Ovary (tissue), 9 donors: ENCODE measurements around the gene ZMIZ1. TPM values are rescaled to one million over a fixed set of nuclear protein-coding genes. Genes with fewer than 3 reads are reported as not detected.

Experiments used
- DNase-seq, 5 donors: peaks; one replicate each; pipeline ENCODE4 v3.0.0-alpha.2; 2019 to 2020
- H3K27ac ChIP-seq, 2 donors: fragments of 200-600 bp; one replicate each; pipeline versions ENCODE4 v1.5.1 to v1.8.0; 2019 to 2022
- H3K27me3 ChIP-seq: fragments of 200-600 bp; one replicate; pipeline ENCODE4 v1.8.0; 2022
- H3K36me3 ChIP-seq: fragments of 200-600 bp; sonication (generic); one replicate; pipeline ENCODE4 v1.5.1; 2019
- H3K4me1 ChIP-seq: one replicate; pipeline ENCODE4 v1.8.1; 2013; ENCODE audit warnings: mild to moderate bottlenecking, moderate library complexity; ENCODE audit not compliant: insufficient read depth
- H3K4me3 ChIP-seq: fragments of 200-600 bp; sonication (generic); one replicate; pipeline ENCODE4 v1.5.1; 2017
- H3K9me3 ChIP-seq, 2 donors: fragments of 200-600 bp in 1 of 2; sonication (generic) in 1 of 2; one replicate each; pipeline versions ENCODE4 v1.5.1 to v1.8.1; 2013 to 2019; ENCODE audit warnings: mild to moderate bottlenecking in 1 of 2, moderate library complexity in 1 of 2
- CTCF ChIP-seq, 3 donors: fragments of 450-650 bp in 2 of 3; fragments of 200-600 bp in 1 of 3; IDR thresholded peaks; one replicate each; pipeline versions ENCODE4 v1.5.1 to v1.8.0; 2016 to 2022; ENCODE audit warnings: antibody characterized with exemption in 3 of 3, mild to moderate bottlenecking in 1 of 3
- EP300 ChIP-seq: sonication (generic); formaldehyde crosslinking; IDR thresholded peaks from one replicate; pipeline ENCODE4 v1.6.1; 2017; ENCODE audit warnings: antibody characterized with exemption
- POLR2A ChIP-seq: fragments of 450-650 bp; IDR thresholded peaks from one replicate; pipeline ENCODE4 v1.6.1; 2017; ENCODE audit warnings: antibody characterized with exemption, mild to moderate bottlenecking, moderate library complexity
- WGBS, 3 donors: extraction: QIAGEN DNeasy Blood & Tissue Kit in 1 of 3; methylation state at CpG; one replicate each; pipeline versions ENCODE4 v1.1.5 to v1.1.7; 2013 to 2017; 5-methylcytosine and 5-hydroxymethylcytosine counted together
- intact Hi-C, 4 donors: fragments of 100-400 bp; cut with DNase I; formaldehyde crosslinking; loops; one replicate each; pipeline versions ENCODE4 v1.11.0 to v1.15.1; 2022 to 2023
- polyA plus RNA-seq, 2 donors: library from polyadenylated mRNA; stranded (reverse); fragments of 200-250 nt in 1 of 2; fragments of 350-450 nt in 1 of 2; fragmentation: Illumina TruSeq in 1 of 2; extraction: RNeasy Lipid Tissue Mini Kit (QIAGEN cat#74804) in 1 of 2; gene quantifications; one replicate each; pipeline ENCODE4 v1.2.3, GENCODE V29; 2013 to 2014
- total RNA-seq, 7 donors: library from RNA; depleted of rRNA in 2 of 7; stranded (reverse); fragments of >200 nt in 2 of 7; fragmentation: NEBNext Ultra II Directional in 3 of 7; extraction: Animal tissue kit (Norgen Biotek cat#: 25700) in 3 of 7; gene quantifications; one replicate each; pipeline versions ENCODE4 v1.1.0 to v1.2.4, GENCODE V29; 2016 to 2023
- donor health status: DM: no; HTN: no; CAD: no; lungs with moderate emphysema.
- donor health status: DM: no; HTN: no; CAD: no.
- donor health status: Bipolar disorder and iron deficiency.
- donor health status: DM: yes; HTN: yes; CAD: no.
- donor health status: DM: no; HTN: no; CAD: no.
- donor health status: DM: yes; HTN: yes; CAD: no.

The ZMIZ1 gene
- total and polyA plus RNA-seq, 9 donors, result 30.3 to 117 (median 69.1) TPM

DNA sequence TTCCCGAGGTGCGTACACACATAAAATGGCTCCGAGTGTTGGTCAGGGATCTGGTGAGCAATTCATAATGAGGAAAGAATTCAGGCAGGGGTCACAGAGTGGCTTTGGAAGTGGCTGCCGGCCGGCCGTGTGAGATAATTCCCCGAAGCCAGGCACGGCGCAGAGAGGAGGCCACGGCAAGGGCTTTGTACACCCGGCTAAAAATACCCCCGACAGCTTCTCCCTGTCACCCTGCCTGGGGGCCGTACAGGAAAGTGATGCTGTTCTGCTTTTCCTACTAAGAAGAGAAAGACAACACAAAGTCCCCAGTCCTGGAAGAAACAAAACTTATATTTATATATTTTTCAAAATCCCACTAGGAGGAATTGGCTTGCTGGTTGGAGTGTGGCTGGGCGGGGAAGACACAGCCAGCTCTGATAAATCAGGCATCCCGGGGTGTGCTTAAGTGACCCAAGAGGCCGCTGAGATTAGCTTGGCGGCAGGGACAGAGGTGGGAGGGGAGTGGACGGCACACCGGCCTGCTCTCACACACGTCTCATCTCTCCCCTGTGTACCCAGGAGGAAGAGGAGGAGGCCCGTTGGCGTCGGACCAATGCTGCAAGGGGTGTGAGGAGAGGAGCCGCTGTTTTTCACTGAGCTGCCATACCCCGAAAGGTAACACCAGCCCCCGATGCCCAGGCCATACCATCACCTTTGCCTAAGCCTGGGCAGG is 70.5 kb downstream of the ZMIZ1 start:
- H3K4me3 ChIP-seq, result no peak overlapping the region
- intact Hi-C loops, result loop anchor here in 1 of 4 donors (2.0 kb wide), 1 partner anchor 46 kb away; no protein-coding TSS in a partner anchor
- H3K27me3 ChIP-seq, result no peaks in the 10 kb centered on the region
- peaks cover 43% of the 10 kb centered on the region for H3K4me1 ChIP-seq
- TF ChIP-seq EP300 (no peak), POLR2A (no peak), CTCF (IDR thresholded peaks at IDR 0.05) (no peak)
- H3K9me3 ChIP-seq, result no peaks in the 10 kb centered on the region
- DNase-seq, result peak in 4 of 5 donors; percentile 74 to 86 (median 81)
- H3K27ac ChIP-seq, result peak overlapping the region; percentile 45 to 83
- no peaks in the 10 kb centered on the region for H3K36me3 ChIP-seq
- 8 to 19% (median 19%) methylated on average over 26 of the region's 26 CpGs for WGBS, 3 donors

- TF ChIP-seq CTCF (IDR thresholded peaks at IDR 0.05) (no peak), POLR2A (no peak), EP300 (no peak)
- WGBS, 3 donors, result 87 to 92% (median 92%) methylated on average over 7 of the region's 7 CpGs
- H3K27me3 ChIP-seq, result no peaks in the 10 kb centered on the region
- intact Hi-C loops, result no loop called here
- H3K36me3 ChIP-seq, result no peaks in the 10 kb centered on the region
- no peak overlapping the region for H3K4me3 ChIP-seq
- H3K4me1 ChIP-seq, result peaks cover 44% of the 10 kb centered on the region
- no peaks in the 10 kb centered on the region for H3K9me3 ChIP-seq
- peak overlapping the region; percentile 45 to 83 for H3K27ac ChIP-seq
- DNase-seq, result no peak
Observed at GRCh38 chr10:79140085-79140793, 71.5 kb downstream of the ZMIZ1 start.

- no peaks in the 10 kb centered on the region for H3K9me3 ChIP-seq
- peaks cover 42% of the 10 kb centered on the region for H3K4me1 ChIP-seq
- intact Hi-C loops, result no loop called here
- no peaks in the 10 kb centered on the region for H3K36me3 ChIP-seq
- 74 to 77% (median 75%) methylated on average over 15 of the region's 15 CpGs for WGBS, 3 donors
- no peak for TF ChIP-seq EP300
- TF ChIP-seq CTCF (IDR thresholded peaks at IDR 0.05), result no peak
- TF ChIP-seq POLR2A, result no peak
- H3K4me3 ChIP-seq, result no peak overlapping the region
- H3K27me3 ChIP-seq, result no peaks in the 10 kb centered on the region
- H3K27ac ChIP-seq, result peak overlapping the region; percentile 31 to 48
- no peak for DNase-seq
Observed at GRCh38 chr10:79140855-79141254, 72.1 kb downstream of the ZMIZ1 start.

- H3K4me3 ChIP-seq, result no peak overlapping the region
- TF ChIP-seq CTCF (IDR thresholded peaks at IDR 0.05) (no peak), POLR2A (no peak), EP300 (no peak)
- DNase-seq, result peak in 1 of 5 donors; percentile 74
- 26 to 43% (median 30%) methylated on average over 10 of the region's 10 CpGs for WGBS, 3 donors
- H3K27ac ChIP-seq, result peak overlapping the region; percentile 31 to 48
- intact Hi-C loops, result no loop called here
- no peaks in the 10 kb centered on the region for H3K36me3 ChIP-seq
- H3K4me1 ChIP-seq, result peaks cover 45% of the 10 kb centered on the region
- H3K27me3 ChIP-seq, result no peaks in the 10 kb centered on the region
- no peaks in the 10 kb centered on the region for H3K9me3 ChIP-seq
Observed at GRCh38 chr10:79142064-79142491, 73.3 kb downstream of the ZMIZ1 start.
